ENCODE results near the gene CPNE1. TPM values are rescaled to one million over a fixed set of nuclear protein-coding genes. Genes with fewer than 3 reads are reported as not detected.
A peak's percentile ranks its signal among the peaks of the same experiment; 100 is the strongest.

CPNE1 gene
- total and polyA plus RNA-seq, 2 of the 8 experiments (the other 6 are each of a cell fraction or from before 2014, with no cell fraction given) = 294 to 346 TPM

DNA sequence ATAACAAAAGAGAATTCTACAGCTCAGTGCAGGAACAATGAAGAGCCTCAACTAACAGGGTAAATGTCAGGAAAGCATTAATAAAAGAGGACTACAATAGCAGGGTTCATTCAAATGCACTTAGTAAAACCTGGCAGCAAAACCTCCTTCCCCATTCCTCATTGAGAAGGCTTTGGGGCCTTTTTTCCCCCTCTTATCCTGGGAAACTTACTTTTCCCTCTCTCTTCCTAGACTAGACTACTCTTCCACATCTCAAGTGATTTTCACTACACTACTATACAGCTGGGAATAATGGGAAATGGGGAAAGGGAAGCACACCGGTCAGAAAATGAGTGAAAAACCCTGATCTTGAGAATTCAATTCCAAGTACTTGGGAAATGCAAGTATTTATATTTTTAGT, 44.6 kb upstream of the CPNE1 start:
- Histone ChIP-seq H3K18ac (ENCODE audit: extremely low read depth, low read length) (no peak overlapping the region), H3K4me3 (ENCODE audit: extremely low read depth in 1 of 4, insufficient read depth in 2 of 4, low read depth in 3 of 4, low read length in 4 of 4) (no peak overlapping the region), H2BK5ac (ENCODE audit: low read depth, low read length) (no peak overlapping the region), H4K20me1 (replicated peaks in 1 of 2; ENCODE audit: control insufficient read depth in 1 of 2, insufficient read depth in 2 of 2, low read length in 2 of 2) (peaks cover 6 to 8% of the 10 kb centered on the region in 2 experiments), H4K5ac (ENCODE audit: insufficient read length, low read depth, low read length) (no peak overlapping the region), H2BK20ac (ENCODE audit: low read length) (no peak overlapping the region), H4K8ac (ENCODE audit: extremely low read depth, insufficient read depth, low read length) (no peak overlapping the region), H3K79me2 (ENCODE audit: control insufficient read depth in 1 of 2, insufficient read depth in 2 of 2, low read length in 2 of 2) (peaks cover 0 to 41% of the 10 kb centered on the region in 2 experiments; a peak in 2 of 4 replicates), H2AFZ (ENCODE audit: low read length) (no peak overlapping the region), H3K14ac (ENCODE audit: insufficient read length) (no peak overlapping the region), H3K79me1 (ENCODE audit: low read depth, low read length) (0 out of 2 replicates have a peak, but pooled peaks cover 3% of the 10 kb centered on the region), H4K91ac (replicated peaks; ENCODE audit: insufficient read length, low read length) (no peak overlapping the region), H3K9ac (replicated peaks in 1 of 4; ENCODE audit: extremely low read depth in 1 of 4, low read depth in 3 of 4, low read length in 3 of 4) (no peak overlapping the region), H3K56ac (replicated peaks; ENCODE audit: insufficient read length, low read depth, low read length) (no peak overlapping the region), H3K27me3 (replicated peaks in 1 of 4; ENCODE audit: control insufficient read depth in 3 of 4, extremely low read depth in 1 of 4, insufficient read depth in 3 of 4, low read length in 3 of 4) (no peaks in the 10 kb centered on the region), H2BK120ac (replicated peaks; ENCODE audit: low read depth, low read length) (no peak overlapping the region), H3K4ac (replicated peaks; ENCODE audit: insufficient read length, low read depth, low read length) (no peak overlapping the region), H3K9me3 (ENCODE audit: insufficient read depth in 2 of 2, low read depth in 1 of 2, low read length in 1 of 2) (no peaks in the 10 kb centered on the region), H2BK12ac (ENCODE audit: low read depth, low read length) (no peak overlapping the region), H3K23ac (ENCODE audit: insufficient read length) (no peak overlapping the region), H2BK15ac (ENCODE audit: low read length) (no peak overlapping the region), H2AK5ac (ENCODE audit: low read depth, low read length) (no peak overlapping the region), H3K23me2 (ENCODE audit: low read depth, low read length) (no peaks in the 10 kb centered on the region), H3K36me3 (ENCODE audit: control insufficient read depth in 2 of 4, insufficient read depth in 4 of 4, low read length in 3 of 4) (peaks cover 25 to 99% (median 79%) of the 10 kb centered on the region in 4 experiments), H3K4me1 (replicated peaks in 1 of 4; ENCODE audit: control insufficient read depth in 3 of 4, insufficient read depth in 4 of 4, low read length in 3 of 4) (no peaks in the 10 kb centered on the region), H3K27ac (ENCODE audit: low read depth, low read length) (no peak overlapping the region), H3K4me2 (ENCODE audit: insufficient read depth in 1 of 2, low read depth in 2 of 2, low read length in 2 of 2) (no peak overlapping the region)
- POLR2A ChIA-PET (ENCODE audit: partially characterized antibody) = interaction anchor here (40.1 to 45.3 kb wide), 2 partner anchors 9 to 21 kb away, joined by 2341 read pairs; partner anchors contain the start of genes NFS1, RBM39 and ROMO1
- FAIRE-seq (no peak), DNase-seq (ENCODE audit: low read depth in 1 of 2, low spot score in 2 of 2) (no peak)
- WGBS, 2 experiments (ENCODE audit: extremely low coverage in 1 of 2, insufficient coverage in 1 of 2, insufficient read length in 1 of 2, insufficient replicate concordance in 2 of 2, low coverage in 1 of 2, low lambda C conversion rate in 2 of 2, missing lambda C conversion rate in 1 of 2) = 77% methylated on average over 1 of the region's 1 CpG; no CpG with 5 or more reads in 1 of the 2 experiments
- TF ChIP-seq TAF1 (IDR thresholded peaks at IDR 0.05; ENCODE audit: low read depth, low read length) (no peak), KDM5A (IDR thresholded peaks at IDR 0.05; ENCODE audit: low read length) (no peak), POLR2A (IDR thresholded peaks at IDR 0.05; ENCODE audit: control extremely low read depth in 1 of 2, low read depth in 2 of 2, low read length in 2 of 2) (peak in 1 of 2 experiments; percentile 52; a peak in 1 of 3 replicates), KDM1A (IDR thresholded peaks at IDR 0.05; ENCODE audit: borderline replicate concordance, low read length) (no peak), POLR2AphosphoS5 (IDR thresholded peaks at IDR 0.05; ENCODE audit: low read depth, low read length) (peak; percentile 19; the same call in 1 of the 2 replicates)
- CTCF ChIA-PET (ENCODE audit: partially characterized antibody) = interaction anchor here (2.0 kb wide), 2 partner anchors 9 to 10 kb away, joined by 6 to 8 read pairs; no protein-coding TSS in a partner anchor
